Endothelial cell of umbilical vein (primary cell): ENCODE results near the gene IGFBP4. TPM values are rescaled to one million over a fixed set of nuclear protein-coding genes. Genes with fewer than 3 reads are reported as not detected.
A peak's percentile ranks its signal among the peaks of the same experiment; 100 is the strongest.

Experiments
- Bru-seq: library from RNA; stranded (reverse); fragments of 400-500 nt; gene quantifications from one replicate; lab custom pipeline; 2021; lab: Mats Ljungman, UMichigan
- BruChase-seq, 2 experiments: library from RNA; stranded (reverse); fragments of 400-500 nt; gene quantifications; one replicate each; lab custom pipeline; 2021; lab: Mats Ljungman, UMichigan
- BruUV-seq: library from RNA; stranded (reverse); fragments of 400-500 nt; replicated peaks from 2 replicates; lab custom pipeline; 2021; lab: Mats Ljungman, UMichigan
- CTCF ChIA-PET: fragments of 300-600, 350-600 bp; sonication (Branson Sonifier 250); formaldehyde crosslinking; loops from one replicate; lab custom pipeline; 2021; ENCODE audit warnings: antibody characterized with exemption, inconsistent platforms; lab: Charles Lee
- POLR2A ChIA-PET: fragments of 300-600, 350-600 bp; sonication (Branson Sonifier 250); formaldehyde crosslinking; loops from one replicate; lab custom pipeline; 2021; ENCODE audit warnings: antibody characterized with exemption, inconsistent platforms; lab: Charles Lee
- DNase-seq: peaks from one replicate; pipeline ENCODE4 v3.0.0-alpha.2; 2011; ENCODE audit warnings: low read depth, low spot score
- FAIRE-seq: peaks from 2 replicates; lab custom pipeline; 2011; peaks lifted over from hg19 to GRCh38; lab: Jason Lieb, UNC
- H2AFZ ChIP-seq: 2 replicates; pipeline ENCODE4 v1.6.0; 2012; ENCODE audit warnings: low read depth, low read length, control low read depth, inconsistent platforms
- H3K27ac ChIP-seq: 2 replicates; pipeline ENCODE4 v1.5.1; 2011; ENCODE audit warnings: low read depth, mild to moderate bottlenecking, control low read depth, low read length, moderate library complexity; ENCODE audit not compliant: insufficient read depth
- H3K27me3 ChIP-seq, 2 experiments: 2 replicates each; pipeline versions ENCODE4 v1.6.0 to v1.6.1; 2011; ENCODE audit warnings: low read length in 2 of 2, mixed read lengths in 1 of 2; ENCODE audit not compliant: control insufficient read depth in 2 of 2, insufficient read depth in 2 of 2
- H3K36me3 ChIP-seq, 2 experiments: 2 replicates in 1 of 2; 3 replicates in 1 of 2; pipeline ENCODE4 v1.5.1; 2011; ENCODE audit warnings: low read length in 2 of 2, mild to moderate bottlenecking in 1 of 2, moderate library complexity in 1 of 2; ENCODE audit not compliant: control insufficient read depth in 2 of 2, insufficient read depth in 2 of 2; ENCODE audit errors: extremely low read depth in 1 of 2
- H3K4me1 ChIP-seq: 3 replicates; pipeline ENCODE4 v1.5.1; 2011; ENCODE audit warnings: mild to moderate bottlenecking, low read length; ENCODE audit not compliant: control insufficient read depth, insufficient read depth; ENCODE audit errors: extremely low read depth
- H3K4me2 ChIP-seq: 2 replicates; pipeline ENCODE4 v1.6.1; 2011; ENCODE audit warnings: low read length, control low read depth, mixed read lengths; ENCODE audit not compliant: insufficient read depth
- H3K4me3 ChIP-seq, 3 experiments: fragments of 200-600 bp in 1 of 3; sonication (generic), shearing (Covaris generic) in 1 of 3; replicated peaks in 1 of 3; 2 replicates each; pipeline ENCODE4 v1.5.1; 2011 to 2016; ENCODE audit warnings: control low read depth in 3 of 3, low read length in 3 of 3, mild to moderate bottlenecking in 2 of 3, inconsistent platforms in 1 of 3, low read depth in 1 of 3, moderate library complexity in 1 of 3; ENCODE audit not compliant: insufficient read depth in 1 of 3
- H3K79me2 ChIP-seq: 2 replicates; pipeline ENCODE4 v1.6.0; 2012; ENCODE audit warnings: low read length, inconsistent platforms; ENCODE audit not compliant: control insufficient read depth, insufficient read depth
- H3K9ac ChIP-seq: replicated peaks from 2 replicates; pipeline ENCODE3; 2011; ENCODE audit warnings: low read length, control low read depth; ENCODE audit not compliant: insufficient read depth; ENCODE audit errors: extremely low read depth
- H3K9me1 ChIP-seq: replicated peaks from 3 replicates; pipeline ENCODE4 v1.6.0; 2011; ENCODE audit warnings: mild to moderate bottlenecking, low read length; ENCODE audit not compliant: control insufficient read depth, insufficient read depth; ENCODE audit errors: extremely low read depth
- H3K9me3 ChIP-seq: replicated peaks from 2 replicates; pipeline ENCODE4 v1.5.1; 2012; ENCODE audit warnings: low read length, inconsistent platforms; ENCODE audit not compliant: control insufficient read depth, insufficient read depth
- H4K20me1 ChIP-seq: replicated peaks from 2 replicates; pipeline ENCODE3; 2011; ENCODE audit warnings: mild to moderate bottlenecking, low read length; ENCODE audit not compliant: control insufficient read depth, insufficient read depth; ENCODE audit errors: extremely low read depth
- EZH2 ChIP-seq: IDR thresholded peaks from 2 replicates; pipeline ENCODE4 v1.6.1; 2012; ENCODE audit warnings: borderline replicate concordance, low read depth, mild to moderate bottlenecking, moderate library complexity, low read length, inconsistent platforms; ENCODE audit not compliant: severe bottlenecking
- FOS ChIP-seq: IDR thresholded peaks from 2 replicates; pipeline ENCODE4 v1.6.1; 2011; ENCODE audit warnings: mild to moderate bottlenecking, low read length, moderate library complexity, borderline replicate concordance; ENCODE audit not compliant: insufficient read depth
- GATA2 ChIP-seq: IDR thresholded peaks from 2 replicates; pipeline ENCODE4 v1.7.0; 2011; ENCODE audit warnings: low read depth, mild to moderate bottlenecking, moderate library complexity, mixed read lengths, low read length; ENCODE audit not compliant: insufficient read length, insufficient read depth
- JUN ChIP-seq: IDR thresholded peaks from 2 replicates; pipeline ENCODE4 v1.6.1; 2011; ENCODE audit warnings: borderline replicate concordance, low read depth; ENCODE audit not compliant: insufficient read length, insufficient read depth
- MYC ChIP-seq: IDR thresholded peaks from one replicate; pipeline ENCODE4 v1.6.1; 2011; ENCODE audit warnings: mild to moderate bottlenecking, low read depth, low read length
- POLR2A ChIP-seq: IDR thresholded peaks from 2 replicates; pipeline ENCODE4 v1.6.1; 2012; ENCODE audit warnings: low read depth, mild to moderate bottlenecking, control low read depth, low read length
- POLR2AphosphoS5 ChIP-seq: IDR thresholded peaks from 2 replicates; pipeline ENCODE4 v1.6.1; 2012; ENCODE audit warnings: low read depth, mild to moderate bottlenecking, control low read depth, low read length, moderate library complexity; ENCODE audit not compliant: insufficient read depth
- dilution Hi-C: fragments of 300-500 bp; cut with MboI; formaldehyde crosslinking; loops from one replicate; pipeline ENCODE4 v1.15.0; 2019; ENCODE audit warnings: low sequenced_read_pairs; ENCODE audit not compliant: extremely low pct_ligation_motif_present
- intact Hi-C: fragments of 100-400 bp; cut with micrococcal nuclease; formaldehyde crosslinking; loops from one replicate; pipeline ENCODE4 v1.10.0; 2022
- long read RNA-seq: library from polyadenylated mRNA; stranded (forward); transcript quantifications from one replicate; pipeline ENCODE4 v2.0.0, GENCODE V29; 2021
- polyA minus RNA-seq, 3 experiments: library from RNA; depleted of rRNA, polyadenylated mRNA; stranded (reverse); fragments of >200 nt; gene quantifications; 1 replicate in 1 of 3; 2 replicates in 2 of 3; pipeline ENCODE4 v1.2.3, GENCODE V29; 2011
- polyA plus RNA-seq, 4 experiments: library from polyadenylated mRNA; depleted of rRNA in 3 of 4; stranded (reverse) in 3 of 4; unstranded in 1 of 4; fragments of >200 nt; gene quantifications; 2 replicates each; pipeline versions ENCODE4 v1.2.1 to v1.2.3, GENCODE V29; 2011 to 2012; ENCODE audit warnings: missing spikeins in 1 of 4
- total RNA-seq: library from RNA; stranded (reverse); gene quantifications from 2 replicates; pipeline ENCODE4 v1.2.3, GENCODE V29; 2021
- TF ChIP-seq, protein P1 (sequence below): IDR thresholded peaks from 2 replicates; pipeline ENCODE4 v1.6.1; 2011; ENCODE audit not compliant: insufficient read depth, insufficient read length
- TF ChIP-seq, protein P2 (sequence below), 2 donors: IDR thresholded peaks; 1 replicate in 1 of 2; 2 replicates in 1 of 2; pipeline ENCODE4 v1.5.1; 2011; ENCODE audit warnings: low read length in 2 of 2, mild to moderate bottlenecking in 2 of 2, moderate library complexity in 2 of 2, control low read depth in 1 of 2, inconsistent platforms in 1 of 2, low read depth in 1 of 2; ENCODE audit not compliant: insufficient read depth in 1 of 2; ENCODE audit errors: extremely low read depth in 1 of 2

Gene IGFBP4
- total RNA-seq = 585 and 618 TPM in 2 replicates
- polyA plus RNA-seq = 369 and 377 TPM in 2 replicates
- polyA plus RNA-seq (2011; cell fraction: cytosol; rRNA removed) = 416 and 442 TPM in 2 replicates
- 150 and 157 TPM in 2 replicates for polyA plus RNA-seq (2011; cell fraction: nucleus; rRNA removed)
- polyA plus RNA-seq (2012) = 404 and 527 TPM in 2 replicates
- polyA minus RNA-seq = 329 and 350 TPM in 2 replicates
- polyA minus RNA-seq (2011; cell fraction: cytosol; rRNA and poly(A)+ RNA removed) = not detected
- 59.6 and 64.4 TPM in 2 replicates for polyA minus RNA-seq (2011; cell fraction: nucleus; rRNA and poly(A)+ RNA removed)
- Bru-seq, nascent RNA = percentile 88 among the genes with signal in this experiment
- percentile 97 among the genes with signal in this experiment for BruChase-seq, experiment 1, labeled RNA remaining after a 6-hour chase
- percentile 93 among the genes with signal in this experiment for BruChase-seq, experiment 2, labeled RNA remaining after a 2-hour chase
- long read RNA-seq, transcript IGFBP4-201 (4 exons, 2,200 nt) = major isoform, 719 of 1,034 reads
- long read RNA-seq, partial matches to known transcripts = 309 of 1,034 reads
- long read RNA-seq, other reads (novel, unspliced or antisense) = 6 of 1,034 reads

DNA sequence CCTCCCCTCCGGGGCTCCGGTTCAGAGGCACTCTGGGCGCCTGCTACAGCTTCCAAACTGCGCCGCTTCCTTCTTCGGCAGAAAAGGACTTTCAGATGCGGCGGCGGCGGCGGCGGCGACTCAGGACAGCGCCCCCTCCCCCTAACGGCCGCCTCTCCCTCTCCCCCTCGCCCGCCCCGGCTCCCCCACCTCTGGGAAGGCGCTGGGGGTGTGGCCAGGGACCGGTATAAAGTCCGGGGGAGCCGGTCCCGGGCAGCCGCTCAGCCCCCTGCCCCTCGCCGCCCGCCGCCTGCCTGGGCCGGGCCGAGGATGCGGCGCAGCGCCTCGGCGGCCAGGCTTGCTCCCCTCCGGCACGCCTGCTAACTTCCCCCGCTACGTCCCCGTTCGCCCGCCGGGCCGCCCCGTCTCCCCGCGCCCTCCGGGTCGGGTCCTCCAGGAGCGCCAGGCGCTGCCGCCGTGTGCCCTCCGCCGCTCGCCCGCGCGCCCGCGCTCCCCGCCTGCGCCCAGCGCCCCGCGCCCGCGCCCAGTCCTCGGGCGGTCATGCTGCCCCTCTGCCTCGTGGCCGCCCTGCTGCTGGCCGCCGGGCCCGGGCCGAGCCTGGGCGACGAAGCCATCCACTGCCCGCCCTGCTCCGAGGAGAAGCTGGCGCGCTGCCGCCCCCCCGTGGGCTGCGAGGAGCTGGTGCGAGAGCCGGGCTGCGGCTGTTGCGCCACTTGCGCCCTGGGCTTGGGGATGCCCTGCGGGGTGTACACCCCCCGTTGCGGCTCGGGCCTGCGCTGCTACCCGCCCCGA lies at the start of gene IGFBP4:
IGFBP4 (plus strand) TSS at position 255 of the 792 bp plus-strand sequence; CDS start at position 541, 286 bp downstream.
- CTCF ChIA-PET = interaction anchor here (0.6 to 8.1 kb wide), 18 partner anchors 8 to 1222 kb away, joined by 3 to 143 read pairs (median 6); partner anchors contain the start of genes GJD3 and TOP2A
- Histone ChIP-seq H3K9me1 (no peaks in the 10 kb centered on the region), H2AFZ (peak within 1 kb of the TSS; percentile 80), H3K36me3 (peaks cover 0 to 4% of the 10 kb centered on the region in 2 experiments), H3K9me3 (no peaks in the 10 kb centered on the region), H3K79me2 (peaks cover 46% of the 10 kb centered on the region), H4K20me1 (no peaks in the 10 kb centered on the region), H3K27ac (peak within 1 kb of the TSS; percentile 77), H3K27me3 (no peaks in the 10 kb centered on the region), H3K4me3 (peak within 1 kb of the TSS; percentile 51 to 92 (median 58)), H3K9ac (peak within 1 kb of the TSS; percentile 74), H3K4me1 (peaks cover 36% of the 10 kb centered on the region), H3K4me2 (peak within 1 kb of the TSS; percentile 92)
- dilution Hi-C loops (no loop called here), intact Hi-C loops (loop anchor here (1.0 kb wide), 4 partner anchors 26 to 90 kb away; partner anchors contain the start of gene TOP2A)
- POLR2A ChIA-PET = interaction anchor here (0.6 to 1.8 kb wide), 4 partner anchors 26 to 1372 kb away, joined by 3 to 9 read pairs (median 5); partner anchors contain the start of gene TOP2A
- TSS peak; percentile 56 for BruUV-seq
- peak; percentile 21 for FAIRE-seq
- TF ChIP-seq POLR2A = peak; percentile 80
- TF ChIP-seq EZH2 = no peak
- no peak for TF ChIP-seq MYC
- no peak for TF ChIP-seq GATA2
- TF ChIP-seq POLR2AphosphoS5 = peak; percentile 91
- TF ChIP-seq, protein P1, sequence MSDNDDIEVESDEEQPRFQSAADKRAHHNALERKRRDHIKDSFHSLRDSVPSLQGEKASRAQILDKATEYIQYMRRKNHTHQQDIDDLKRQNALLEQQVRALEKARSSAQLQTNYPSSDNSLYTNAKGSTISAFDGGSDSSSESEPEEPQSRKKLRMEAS = no peak
- no peak for TF ChIP-seq FOS
- TF ChIP-seq JUN = no peak
- TF ChIP-seq, protein P2, sequence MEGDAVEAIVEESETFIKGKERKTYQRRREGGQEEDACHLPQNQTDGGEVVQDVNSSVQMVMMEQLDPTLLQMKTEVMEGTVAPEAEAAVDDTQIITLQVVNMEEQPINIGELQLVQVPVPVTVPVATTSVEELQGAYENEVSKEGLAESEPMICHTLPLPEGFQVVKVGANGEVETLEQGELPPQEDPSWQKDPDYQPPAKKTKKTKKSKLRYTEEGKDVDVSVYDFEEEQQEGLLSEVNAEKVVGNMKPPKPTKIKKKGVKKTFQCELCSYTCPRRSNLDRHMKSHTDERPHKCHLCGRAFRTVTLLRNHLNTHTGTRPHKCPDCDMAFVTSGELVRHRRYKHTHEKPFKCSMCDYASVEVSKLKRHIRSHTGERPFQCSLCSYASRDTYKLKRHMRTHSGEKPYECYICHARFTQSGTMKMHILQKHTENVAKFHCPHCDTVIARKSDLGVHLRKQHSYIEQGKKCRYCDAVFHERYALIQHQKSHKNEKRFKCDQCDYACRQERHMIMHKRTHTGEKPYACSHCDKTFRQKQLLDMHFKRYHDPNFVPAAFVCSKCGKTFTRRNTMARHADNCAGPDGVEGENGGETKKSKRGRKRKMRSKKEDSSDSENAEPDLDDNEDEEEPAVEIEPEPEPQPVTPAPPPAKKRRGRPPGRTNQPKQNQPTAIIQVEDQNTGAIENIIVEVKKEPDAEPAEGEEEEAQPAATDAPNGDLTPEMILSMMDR (IDR thresholded peaks at IDR 0.05; ENCODE audit: extremely low read depth in 1 of 2, insufficient read depth in 1 of 2, low read depth in 1 of 2, low read length in 2 of 2) = peak; percentile 45 to 76
- peak; percentile 69 for DNase-seq
